Lower lobe of right lung (tissue), 2 donors: Measurements from ENCODE around the gene MRPL57. TPM values are rescaled to one million over a fixed set of nuclear protein-coding genes. Genes with fewer than 3 reads are reported as not detected.
"Not testable (repeated sequence)": the region's sequence is repeated elsewhere in the genome, so short reads cannot be mapped to it uniquely, and the experiment has no call there.

Experiments used
- ATAC-seq, 2 donors: fragments of 200-7000 bp; cut with Tn5 transposase; one replicate each; pipeline ENCODE4 v1.9.1; 2020 to 2022; ENCODE audit warnings: mild to moderate bottlenecking in 2 of 2, moderate library complexity in 2 of 2
- DNase-seq: peaks from one replicate; pipeline ENCODE4 v3.0.0-alpha.2; 2020
- H3K27ac ChIP-seq: fragments of 200-600 bp; one replicate; pipeline ENCODE4 v1.8.0; 2022
- H3K27me3 ChIP-seq: fragments of 200-600 bp; one replicate; pipeline ENCODE4 v1.8.0; 2022; ENCODE audit warnings: low read depth
- H3K36me3 ChIP-seq: fragments of 200-600 bp; one replicate; pipeline ENCODE4 v1.8.0; 2022; ENCODE audit warnings: mild to moderate bottlenecking
- H3K4me1 ChIP-seq: fragments of 200-600 bp; one replicate; pipeline ENCODE4 v1.8.0; 2022
- H3K4me3 ChIP-seq: fragments of 200-600 bp; one replicate; pipeline ENCODE4 v1.8.0; 2022; ENCODE audit warnings: mild to moderate bottlenecking
- H3K9me3 ChIP-seq: fragments of 200-600 bp; one replicate; pipeline ENCODE4 v1.8.0; 2022
- intact Hi-C: fragments of 100-400 bp; cut with DNase I; formaldehyde crosslinking; loops from one replicate; pipeline ENCODE4 v1.11.0; 2022
- total RNA-seq: library from RNA; stranded (reverse); fragmentation: NEBNext Ultra II Directional; extraction: Animal tissue kit (Norgen Biotek cat#: 25700); gene quantifications from one replicate; pipeline ENCODE4 v1.2.1, GENCODE V29; 2021
- TF ChIP-seq, protein P1 (sequence below): fragments of 200-600 bp; IDR thresholded peaks from one replicate; pipeline ENCODE4 v1.8.0; 2022; ENCODE audit warnings: antibody characterized with exemption, mild to moderate bottlenecking
- donor health status: DM: no; HTN: yes; CAD: no; lungs with severe emphysema.

The MRPL57 gene
- total RNA-seq, 1 donor from 2014 or later: 16.8 TPM

DNA sequence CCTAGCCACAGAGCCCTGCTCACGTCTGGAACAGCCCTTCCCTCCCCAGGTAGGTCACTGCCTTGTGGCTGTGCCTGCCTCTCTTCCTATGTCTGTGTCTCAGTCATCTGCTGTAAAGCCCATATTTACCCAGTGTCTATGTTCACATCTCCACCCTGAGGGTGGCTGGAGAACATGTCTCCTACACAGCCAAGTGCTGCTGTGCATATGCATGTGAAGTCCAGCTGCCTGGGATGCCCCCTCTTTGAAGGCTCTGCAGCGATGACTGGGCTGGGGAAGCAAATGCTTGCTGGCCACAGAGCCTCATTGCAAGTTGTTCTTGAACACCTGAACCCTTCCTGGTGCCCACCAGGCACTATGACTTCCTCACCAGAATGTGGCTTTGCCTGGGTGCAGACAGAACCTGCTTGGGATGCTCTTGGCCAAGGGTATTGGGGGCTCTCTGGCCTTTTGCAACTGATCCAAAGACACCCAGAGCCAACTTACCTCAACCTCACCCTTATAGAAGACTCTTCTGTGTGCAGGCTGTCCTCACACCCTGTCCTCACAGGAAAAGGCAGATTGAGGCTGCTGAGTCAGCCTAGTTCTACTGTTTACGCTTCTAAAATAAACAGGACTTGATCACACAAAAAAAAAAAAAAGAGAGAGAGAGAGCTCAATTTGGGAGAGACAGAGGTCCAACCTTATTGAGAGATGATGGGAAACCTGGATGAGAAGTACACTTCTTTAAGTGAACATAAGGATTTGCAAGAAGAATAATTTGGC lies 26.5 kb downstream of the MRPL57 start:
- no peaks in the 10 kb centered on the region for H3K27me3 ChIP-seq
- H3K36me3 ChIP-seq: no peaks in the 10 kb centered on the region
- no peak for DNase-seq
- intact Hi-C loops: no loop called here
- H3K27ac ChIP-seq: no peak overlapping the region
- no peak overlapping the region for H3K4me3 ChIP-seq
- no peak for ATAC-seq
- no peaks in the 10 kb centered on the region for H3K9me3 ChIP-seq
- no peaks in the 10 kb centered on the region for H3K4me1 ChIP-seq
- TF ChIP-seq, protein P1, sequence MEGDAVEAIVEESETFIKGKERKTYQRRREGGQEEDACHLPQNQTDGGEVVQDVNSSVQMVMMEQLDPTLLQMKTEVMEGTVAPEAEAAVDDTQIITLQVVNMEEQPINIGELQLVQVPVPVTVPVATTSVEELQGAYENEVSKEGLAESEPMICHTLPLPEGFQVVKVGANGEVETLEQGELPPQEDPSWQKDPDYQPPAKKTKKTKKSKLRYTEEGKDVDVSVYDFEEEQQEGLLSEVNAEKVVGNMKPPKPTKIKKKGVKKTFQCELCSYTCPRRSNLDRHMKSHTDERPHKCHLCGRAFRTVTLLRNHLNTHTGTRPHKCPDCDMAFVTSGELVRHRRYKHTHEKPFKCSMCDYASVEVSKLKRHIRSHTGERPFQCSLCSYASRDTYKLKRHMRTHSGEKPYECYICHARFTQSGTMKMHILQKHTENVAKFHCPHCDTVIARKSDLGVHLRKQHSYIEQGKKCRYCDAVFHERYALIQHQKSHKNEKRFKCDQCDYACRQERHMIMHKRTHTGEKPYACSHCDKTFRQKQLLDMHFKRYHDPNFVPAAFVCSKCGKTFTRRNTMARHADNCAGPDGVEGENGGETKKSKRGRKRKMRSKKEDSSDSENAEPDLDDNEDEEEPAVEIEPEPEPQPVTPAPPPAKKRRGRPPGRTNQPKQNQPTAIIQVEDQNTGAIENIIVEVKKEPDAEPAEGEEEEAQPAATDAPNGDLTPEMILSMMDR: no peak

DNA sequence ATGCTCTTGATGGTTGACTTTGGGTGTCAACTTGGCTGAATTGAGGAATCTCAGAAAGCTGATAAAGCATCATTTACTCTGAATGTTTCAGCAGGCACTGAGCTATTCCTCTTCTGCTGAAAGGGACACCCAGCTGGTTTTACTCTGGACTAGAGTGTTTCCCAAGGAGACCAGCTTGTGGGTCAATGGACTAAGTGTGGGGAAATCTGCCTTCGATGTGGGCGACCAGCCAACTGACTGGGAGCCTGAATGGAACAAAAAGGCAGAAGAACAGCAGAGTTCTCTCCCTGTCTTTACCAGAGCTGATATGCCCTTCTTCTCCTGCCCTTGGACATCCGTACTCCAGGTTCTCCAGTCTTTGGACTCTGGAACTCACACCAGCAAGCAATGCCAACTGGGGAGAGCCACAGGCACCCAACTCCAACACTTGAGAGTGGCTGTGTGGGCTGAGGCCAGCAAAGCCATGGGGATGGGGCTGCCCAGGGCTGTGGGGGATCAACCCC lies 32.2 kb downstream of the MRPL57 start:
- ATAC-seq: peak in 1 of 2 donors; percentile 27
- TF ChIP-seq, protein P1: no peak

DNA sequence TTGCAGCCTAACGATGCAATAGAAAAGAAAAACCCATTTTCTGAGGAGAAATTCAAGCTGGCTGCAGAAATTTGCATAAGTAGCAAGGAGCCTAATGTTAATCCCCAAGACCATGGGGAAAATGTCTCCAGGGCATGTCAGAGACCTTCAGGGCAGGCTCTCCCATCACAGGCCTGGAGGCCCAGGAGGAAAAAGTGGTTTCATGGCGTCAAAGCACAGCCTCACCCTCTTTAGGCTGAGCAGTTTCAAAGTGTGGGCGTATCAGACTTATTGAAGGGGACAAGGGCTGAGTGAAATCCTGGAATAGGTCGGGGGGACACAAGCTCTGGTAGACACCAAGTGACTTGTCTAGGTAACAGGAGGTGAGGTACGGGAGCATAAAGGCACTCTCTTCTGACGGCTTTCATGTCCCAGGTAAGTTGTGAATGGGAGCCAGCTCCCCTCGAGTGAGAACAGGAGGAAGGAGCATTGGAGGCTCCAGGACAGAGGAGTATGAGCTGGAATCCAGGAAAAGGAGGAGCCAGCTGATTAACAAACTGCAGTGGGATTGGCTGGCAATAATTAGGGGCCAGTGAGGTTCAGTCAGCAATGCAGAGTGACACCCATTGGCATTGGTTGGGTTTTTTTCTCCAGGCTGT lies 35.8 kb downstream of the MRPL57 start:
- no peaks in the 10 kb centered on the region for H3K36me3 ChIP-seq
- H3K9me3 ChIP-seq: no peaks in the 10 kb centered on the region
- H3K4me1 ChIP-seq: no peaks in the 10 kb centered on the region
- no peaks in the 10 kb centered on the region for H3K27me3 ChIP-seq
- H3K4me3 ChIP-seq: no peak overlapping the region
- ATAC-seq (no peak), DNase-seq (no peak)
- TF ChIP-seq, protein P1: no peak
- intact Hi-C loops: no loop called here
- no peak overlapping the region for H3K27ac ChIP-seq

More for the DNA sequence above, 32.2 kb downstream of the MRPL57 start:
- Histone ChIP-seq H3K27me3 (no peaks in the 10 kb centered on the region), H3K27ac (no peak overlapping the region), H3K4me1 (no peaks in the 10 kb centered on the region), H3K9me3 (no peaks in the 10 kb centered on the region), H3K36me3 (no peaks in the 10 kb centered on the region), H3K4me3 (no peak overlapping the region)
- DNase-seq: no peak
- intact Hi-C loops: no loop called here

DNA sequence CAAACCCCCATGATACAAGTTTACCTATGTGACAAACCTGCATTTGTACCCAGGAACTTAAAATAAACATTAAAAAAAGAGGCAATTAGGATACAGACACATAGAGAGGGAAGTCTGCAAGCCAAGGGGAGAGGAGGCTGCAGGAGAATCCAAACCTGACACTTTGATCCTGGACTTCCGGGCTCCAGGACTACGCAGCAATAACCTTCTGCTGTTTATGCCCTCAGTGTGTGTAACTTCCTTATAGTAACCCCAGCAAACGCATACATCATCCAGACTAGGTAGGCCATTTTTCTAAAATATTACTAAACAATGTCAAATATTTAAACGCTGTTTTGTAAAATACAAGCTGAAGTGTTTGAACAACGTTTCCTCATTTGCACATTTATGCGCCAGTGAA lies 39.0 kb downstream of the MRPL57 start:
- ATAC-seq, H3K4me1 ChIP-seq, H3K9me3 ChIP-seq, H3K36me3 ChIP-seq, H3K4me3 ChIP-seq, DNase-seq, intact Hi-C loops, H3K27me3 ChIP-seq, H3K27ac ChIP-seq: not testable (repeated sequence)

DNA sequence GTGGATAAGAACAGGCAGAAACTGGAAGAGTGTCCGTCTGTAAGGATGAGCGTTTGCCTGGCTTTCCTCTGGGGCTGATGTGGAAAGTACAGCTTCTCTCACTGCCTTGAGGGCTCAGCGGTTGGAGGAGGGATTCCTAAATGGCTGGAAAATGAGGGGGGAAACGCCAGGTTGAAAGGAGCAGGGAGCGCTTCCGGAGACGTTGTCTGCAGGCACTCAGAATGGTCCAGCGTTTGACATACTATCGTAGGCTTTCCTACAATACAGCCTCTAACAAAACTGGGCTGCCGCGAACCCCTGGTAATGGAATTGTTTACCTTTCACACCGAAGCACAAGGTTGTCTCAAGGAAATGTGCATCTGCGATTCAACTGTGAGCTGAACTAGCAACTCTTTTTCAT lies 39.9 kb downstream of the MRPL57 start:
- Histone ChIP-seq H3K4me1 (no peaks in the 10 kb centered on the region), H3K36me3 (no peaks in the 10 kb centered on the region), H3K27ac (no peak overlapping the region), H3K9me3 (peaks cover 2% of the 10 kb centered on the region), H3K27me3 (no peaks in the 10 kb centered on the region), H3K4me3 (no peak overlapping the region)
- no peak for ATAC-seq
- DNase-seq: no peak
- intact Hi-C loops: no loop called here
- TF ChIP-seq, protein P1: no peak
